ENCODE measurements around the gene FAM240A.

GRCh38 chr3:46619845-46620778 lies 7.8 kb downstream of the FAM240A start:
- TF ChIP-seq CTCF (conservative IDR thresholded peaks at IDR 0.05; ENCODE audit: low read depth, low read length): no peak
- TF ChIP-seq EZH2 (IDR thresholded peaks at IDR 0.05; ENCODE audit: low read length, unreplicated experiment): no peak
- no peak for TF ChIP-seq EZH2phosphoT487 (IDR thresholded peaks at IDR 0.05; ENCODE audit: borderline replicate concordance, low read length)

Data from PC-3 (cell line).